GM18870 (cell line): ENCODE results near the gene FBN3.
"Not testable (repeated sequence)": the region's sequence is repeated elsewhere in the genome, so short reads cannot be mapped to it uniquely, and the experiment has no call there.

Source experiments
- ATAC-seq: cut with Tn5 transposase; IDR thresholded peaks from one replicate; pipeline ENCODE4 v1.9.1; 2021; ENCODE audit warnings: moderate library complexity; ENCODE audit not compliant: unreplicated experiment

Gene FBN3

DNA sequence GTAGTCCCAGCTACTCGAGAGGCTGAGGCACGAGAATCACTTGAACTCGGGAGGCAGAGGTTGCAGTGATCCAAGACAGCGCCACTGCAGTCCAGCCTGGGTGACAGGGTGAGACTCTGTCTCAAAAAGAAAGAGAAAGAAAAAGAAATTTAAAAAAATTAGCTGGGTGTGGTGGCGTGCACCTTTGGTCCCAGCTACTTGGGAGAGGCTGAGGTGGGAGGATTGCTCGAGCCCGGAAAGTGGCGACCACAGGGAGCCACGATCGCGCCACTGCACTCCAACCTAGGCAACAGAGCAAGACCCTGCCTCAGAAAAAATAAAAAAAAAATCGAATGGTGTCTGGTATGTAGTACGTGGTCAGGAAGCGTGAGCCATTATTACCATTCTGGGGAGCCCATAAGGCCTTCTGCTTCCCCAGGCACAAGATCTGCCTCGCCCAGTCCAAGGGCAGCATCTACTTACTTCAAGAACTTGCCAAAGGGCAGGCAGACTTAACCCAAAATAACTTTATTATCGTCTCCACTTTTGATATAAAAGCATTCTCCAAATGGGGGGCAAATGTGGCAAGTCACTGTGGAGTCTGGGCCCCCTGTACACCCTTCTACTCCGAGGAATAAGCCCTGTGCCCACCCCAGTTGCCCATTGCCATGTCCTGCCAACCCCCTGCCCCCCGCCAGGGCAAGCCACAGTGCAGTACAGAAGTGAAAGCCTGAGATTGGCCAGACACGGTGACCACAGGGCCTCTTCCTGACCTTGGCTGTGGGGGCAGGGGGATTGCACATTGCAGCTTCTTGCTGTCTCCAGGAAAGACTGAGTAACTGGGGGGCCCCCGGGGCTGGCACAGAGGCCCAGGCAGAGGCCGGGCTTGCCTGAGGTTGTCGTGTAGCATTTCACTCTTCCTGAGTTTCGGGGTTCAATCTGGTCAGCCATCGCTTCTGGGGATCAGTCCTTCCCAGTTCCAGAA, 84.2 kb downstream of the FBN3 start:
- no peak for ATAC-seq

DNA sequence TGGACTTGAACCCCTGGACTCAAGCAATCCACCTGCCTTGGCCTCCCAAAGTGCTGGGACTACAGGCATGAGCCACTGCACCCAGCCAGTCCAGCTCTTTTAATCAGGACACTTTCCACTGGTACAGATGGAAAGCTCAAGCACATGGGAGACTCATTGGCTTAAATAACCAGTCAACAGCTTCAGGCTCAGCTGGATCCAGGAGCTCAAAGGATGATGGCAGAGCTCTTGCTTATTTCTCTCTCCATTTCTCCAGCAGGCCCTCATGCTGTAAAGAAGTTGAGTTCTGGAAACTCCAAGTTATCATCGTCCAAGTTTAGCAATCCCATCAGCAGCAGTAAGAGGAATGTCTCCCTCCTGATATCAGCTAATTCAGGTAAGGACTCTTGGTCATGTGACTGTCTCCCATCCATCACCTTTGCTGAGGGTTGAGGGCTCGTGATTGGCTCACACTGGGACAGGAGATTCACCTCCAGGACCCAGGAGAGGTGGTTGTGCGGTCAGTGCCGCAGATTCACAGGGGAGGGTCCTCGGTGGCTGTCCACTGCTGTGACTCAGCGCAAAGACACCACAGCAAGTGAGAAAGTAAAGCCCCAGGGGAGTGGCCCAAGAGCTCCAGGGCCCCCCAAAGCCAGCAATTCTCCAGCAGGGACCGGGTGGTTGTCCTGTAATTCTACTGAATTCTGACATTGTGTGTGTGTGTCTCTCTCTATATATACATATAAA, 91.7 kb downstream of the FBN3 start:
- ATAC-seq = no peak

DNA sequence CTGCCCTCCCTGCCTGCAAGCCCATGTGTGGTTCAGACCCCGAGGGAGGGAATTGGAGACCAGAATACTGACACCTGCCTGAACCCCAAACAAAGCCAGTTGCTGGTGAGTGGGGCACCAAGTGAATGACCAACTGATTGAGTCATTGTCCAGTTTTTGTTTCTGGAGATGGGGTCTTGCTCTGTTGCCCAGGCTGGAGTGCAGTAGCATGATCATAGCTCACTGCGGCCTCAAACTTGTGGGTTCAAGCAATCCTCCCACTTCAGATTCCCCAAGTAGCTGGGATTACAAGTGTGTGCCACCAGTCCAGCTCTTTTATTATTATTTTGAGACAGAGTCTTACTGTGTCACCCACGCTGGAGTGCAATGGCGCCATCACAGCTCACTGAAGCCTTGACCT, 92.9 kb downstream of the FBN3 start:
- no peak for ATAC-seq

DNA sequence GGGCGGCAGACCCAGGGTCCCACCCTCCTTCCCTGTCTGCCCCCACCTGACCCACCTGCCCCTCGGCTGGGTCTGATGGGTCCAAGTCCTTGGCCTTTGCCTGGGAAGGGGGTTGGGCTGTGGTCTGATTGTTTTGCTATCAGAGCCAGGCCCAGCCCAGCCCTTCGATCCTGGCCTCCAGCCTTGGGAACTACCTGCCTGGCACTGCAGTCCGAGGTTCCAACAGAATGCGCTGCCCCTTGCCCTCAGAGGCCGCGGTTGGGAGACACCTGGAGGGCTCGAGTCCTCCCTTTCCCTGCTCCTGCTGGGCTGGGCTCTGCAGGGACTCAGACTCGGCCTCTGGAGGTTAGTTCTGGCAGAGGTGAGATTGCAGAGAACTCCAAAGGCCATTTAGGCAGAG, 95.2 kb downstream of the FBN3 start:
- ATAC-seq = no peak

DNA sequence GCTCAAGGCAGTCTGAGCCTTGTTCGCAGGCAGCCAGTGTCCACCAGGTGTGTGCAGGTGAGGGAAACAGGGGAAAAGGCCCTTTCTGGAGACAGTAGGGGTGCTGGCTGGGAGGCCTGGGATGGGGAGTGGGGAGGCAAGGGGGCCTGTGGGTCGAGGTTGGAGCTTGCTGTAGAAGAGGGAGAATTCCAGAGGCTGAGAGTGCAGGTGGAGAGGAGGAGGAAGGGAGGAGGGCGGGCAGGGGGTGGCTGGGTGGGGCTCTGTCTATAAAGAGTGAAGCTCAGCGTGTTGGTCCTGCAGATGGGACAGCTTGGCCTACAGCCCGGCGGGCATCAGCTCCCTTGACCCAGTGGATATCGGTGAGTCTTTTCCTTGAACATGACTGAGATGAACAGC, 96.9 kb downstream of the FBN3 start, which contains the start of gene CCL25:
TSS of gene CCL25 (plus strand) at position 297 of the 396 bp plus-strand sequence. CDS start 290 bp downstream, outside the sequence.
- no peak for ATAC-seq

DNA sequence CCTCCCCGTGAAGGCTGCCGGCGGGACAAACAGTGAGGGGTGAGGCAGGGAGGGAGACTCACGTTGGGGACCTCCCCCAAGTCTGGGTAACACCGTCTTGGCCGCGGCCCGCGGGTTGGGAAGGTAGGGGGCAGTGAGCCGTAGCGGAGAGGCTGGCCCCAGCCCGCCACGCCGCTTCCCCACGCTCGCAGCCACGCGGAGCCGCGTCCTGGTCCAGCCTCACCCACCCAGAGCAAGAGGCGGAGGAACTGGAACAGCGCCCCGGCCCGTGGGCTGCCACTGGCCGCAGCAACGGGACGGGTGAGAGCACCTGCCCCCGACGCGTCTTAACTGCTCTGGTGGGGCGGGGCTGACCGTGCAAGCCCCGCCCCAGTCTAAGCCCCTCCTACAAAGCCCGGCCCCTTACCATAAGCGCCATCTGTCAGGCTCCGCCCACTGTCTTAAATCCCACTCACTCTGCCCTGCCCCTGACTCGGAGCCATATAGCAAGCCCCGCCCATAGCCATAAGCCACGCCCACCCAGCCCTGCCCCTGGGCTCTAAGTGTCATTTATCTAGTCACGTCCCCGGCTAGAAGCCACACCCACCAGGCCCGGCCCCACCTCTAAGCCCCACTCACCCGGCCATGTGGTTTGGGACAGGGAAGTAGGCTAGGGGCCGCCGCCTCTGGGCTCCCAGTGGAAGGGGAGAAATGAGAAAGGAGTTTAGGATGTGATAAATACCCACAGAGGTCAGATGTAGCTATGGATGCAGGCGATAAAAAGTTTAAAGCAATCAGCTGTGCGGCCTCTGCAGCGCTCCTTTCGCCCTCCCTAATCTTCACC, 98.9 kb downstream of the FBN3 start:
- ATAC-seq = peak; percentile 55

DNA sequence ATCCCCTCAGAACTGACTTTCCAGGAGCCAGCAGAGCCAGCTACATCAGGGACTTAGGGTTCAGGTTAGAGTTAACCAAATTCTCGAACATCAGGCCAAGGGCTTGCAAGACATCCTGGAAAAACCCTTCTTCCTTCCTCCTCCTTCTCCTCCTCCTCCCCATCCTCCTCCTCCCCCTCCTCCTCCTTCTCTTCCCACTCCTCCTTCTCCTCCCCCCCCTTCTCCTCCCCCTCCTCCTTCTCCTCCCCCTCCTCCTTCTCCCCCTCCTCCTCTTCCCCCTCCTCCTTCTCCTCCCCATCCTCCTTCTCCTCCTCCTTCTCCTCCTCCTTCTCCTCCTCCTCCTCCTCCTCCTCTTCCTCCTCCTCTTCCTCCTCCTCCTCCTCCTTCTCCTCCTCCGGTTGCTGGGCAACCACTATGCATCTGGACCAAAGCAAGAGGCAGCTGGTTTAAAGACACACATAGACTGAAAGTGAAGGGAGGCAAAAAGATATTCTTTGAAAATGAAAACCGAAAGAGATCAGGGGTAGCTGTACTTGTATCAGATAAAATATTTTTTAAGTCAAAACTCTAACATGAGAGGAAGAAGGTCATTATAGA, 102.7 kb downstream of the FBN3 start:
- ATAC-seq = no peak

DNA sequence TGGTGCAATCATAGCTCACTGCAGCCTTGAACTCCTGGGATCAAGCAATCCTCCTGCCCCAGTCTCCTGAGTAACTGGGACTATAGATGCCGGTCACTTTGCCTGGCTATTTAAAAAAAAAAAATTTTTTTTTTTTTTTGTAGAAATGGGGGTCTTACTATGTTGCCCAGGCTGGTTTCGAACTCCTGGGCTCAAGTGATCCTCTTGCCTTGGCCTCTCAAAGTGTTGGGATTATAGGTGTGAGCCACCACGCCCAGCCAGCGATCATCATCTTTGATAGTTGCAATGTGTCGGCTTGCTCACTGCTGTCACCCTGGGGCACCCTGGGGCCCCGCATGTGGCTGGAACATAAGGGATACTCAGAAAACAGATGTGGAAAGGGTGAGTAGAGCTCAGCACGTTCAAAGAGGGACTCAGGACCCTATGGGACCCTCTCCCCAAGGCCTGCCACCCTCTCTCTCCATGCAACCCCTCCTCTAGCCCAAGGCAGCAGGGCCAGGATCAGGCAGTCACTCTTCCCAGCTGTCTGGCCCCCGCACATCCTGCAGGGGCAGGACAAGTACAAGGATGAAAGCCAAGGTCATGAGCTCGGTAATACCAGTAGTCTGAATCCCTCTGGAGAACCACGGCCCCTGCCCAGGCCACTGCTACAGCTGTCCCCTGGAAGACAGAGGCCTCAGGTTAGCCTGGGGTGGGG, 103.4 kb downstream of the FBN3 start:
- ATAC-seq = no peak

DNA sequence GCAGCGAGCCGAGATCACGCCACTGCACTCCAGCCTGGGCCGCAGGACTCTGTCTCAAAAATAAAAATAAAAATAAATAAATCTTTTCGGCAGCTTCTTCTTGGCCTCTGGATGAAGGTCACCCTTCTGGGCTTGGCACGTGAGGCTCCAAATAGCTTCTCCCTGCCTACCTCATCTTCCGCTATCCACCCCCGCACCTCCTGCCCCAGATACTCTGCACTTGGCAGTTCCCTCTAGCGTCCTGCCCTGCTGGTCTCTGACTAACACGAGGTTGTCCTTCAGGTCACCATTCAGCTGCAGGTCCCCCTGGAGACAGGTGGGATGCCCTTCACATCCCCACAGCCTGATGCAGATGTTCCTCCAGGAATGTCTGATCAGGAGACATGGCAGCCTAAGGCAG, 105.4 kb downstream of the FBN3 start:
- ATAC-seq = no peak

DNA sequence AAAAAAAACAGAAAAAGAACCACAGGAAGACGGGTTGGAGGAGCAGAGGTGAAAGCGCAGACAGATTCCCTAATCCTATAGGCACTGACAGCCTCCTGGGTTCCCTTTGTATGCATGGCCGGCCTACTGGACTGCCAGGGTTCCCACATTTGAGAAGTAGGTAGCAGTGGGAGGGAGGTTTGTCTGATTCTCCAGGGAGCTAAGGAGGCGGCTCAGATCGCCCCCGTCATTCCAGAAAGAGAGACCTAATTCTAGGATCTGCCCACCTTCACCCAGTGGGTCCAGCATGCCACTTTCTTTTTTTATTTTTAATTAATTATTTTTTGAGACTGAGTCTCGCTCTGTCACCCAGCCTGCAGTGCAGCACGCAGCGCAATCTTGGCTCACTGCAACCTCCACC, 106.5 kb downstream of the FBN3 start:
- ATAC-seq = no peak

DNA sequence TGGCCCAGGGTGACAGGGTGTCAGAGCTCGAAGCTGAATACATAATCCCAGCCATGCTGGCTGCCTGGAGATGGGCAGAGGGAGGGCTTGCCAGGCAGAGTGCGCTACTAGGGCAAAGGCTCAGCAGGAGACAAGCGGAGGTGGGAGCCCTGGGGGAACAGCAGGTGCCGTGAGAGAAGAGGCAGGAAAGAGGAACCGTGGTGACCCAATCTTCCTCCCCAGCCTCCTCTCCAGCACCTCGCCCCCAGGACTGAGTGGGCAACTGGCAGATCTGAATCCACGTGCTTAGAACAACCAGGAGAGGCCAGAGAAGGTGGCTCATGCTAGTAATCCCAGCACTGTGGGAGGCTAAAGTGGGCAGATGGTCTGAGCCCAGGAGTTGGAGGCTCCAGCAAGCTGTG, 107.9 kb downstream of the FBN3 start:
- ATAC-seq = no peak

DNA sequence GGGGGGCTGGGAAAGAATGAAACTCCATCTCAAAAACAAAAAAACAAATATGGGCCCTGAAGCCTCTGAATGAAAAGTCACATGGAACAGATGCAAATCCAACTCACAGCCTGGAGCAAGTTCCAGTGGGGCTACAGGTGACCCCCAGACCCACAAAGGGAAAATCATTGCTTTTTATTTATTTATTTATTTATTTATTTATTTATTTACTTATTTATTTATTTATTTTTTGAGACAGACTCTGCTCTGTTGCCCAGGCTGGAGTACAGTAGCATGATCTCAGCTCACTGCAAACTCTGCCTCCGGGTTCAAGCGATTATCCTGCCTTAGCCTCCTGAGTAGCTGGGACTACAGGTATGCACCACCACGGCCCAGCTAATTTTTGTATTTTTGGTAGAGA, 110.2 kb downstream of the FBN3 start:
- no peak for ATAC-seq

DNA sequence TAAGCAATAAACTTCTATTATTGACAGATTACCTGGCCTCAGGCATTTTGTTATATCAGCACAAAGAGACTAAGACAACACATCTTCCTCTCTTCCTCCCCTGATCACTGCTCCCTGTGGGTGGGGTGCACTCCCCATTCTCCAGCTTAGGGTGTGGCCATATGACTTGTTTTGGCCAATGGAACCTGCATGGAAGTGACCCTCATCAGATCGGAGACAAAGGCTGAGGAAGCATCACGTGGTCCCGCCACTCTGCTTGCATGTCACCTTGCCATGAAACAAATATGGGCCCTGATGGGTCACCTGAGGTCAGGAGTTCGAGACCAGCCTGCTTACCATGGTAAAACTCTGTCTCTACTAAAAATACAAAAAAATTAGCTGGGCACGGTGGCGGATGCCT, 110.6 kb downstream of the FBN3 start:
- ATAC-seq = no peak

DNA sequence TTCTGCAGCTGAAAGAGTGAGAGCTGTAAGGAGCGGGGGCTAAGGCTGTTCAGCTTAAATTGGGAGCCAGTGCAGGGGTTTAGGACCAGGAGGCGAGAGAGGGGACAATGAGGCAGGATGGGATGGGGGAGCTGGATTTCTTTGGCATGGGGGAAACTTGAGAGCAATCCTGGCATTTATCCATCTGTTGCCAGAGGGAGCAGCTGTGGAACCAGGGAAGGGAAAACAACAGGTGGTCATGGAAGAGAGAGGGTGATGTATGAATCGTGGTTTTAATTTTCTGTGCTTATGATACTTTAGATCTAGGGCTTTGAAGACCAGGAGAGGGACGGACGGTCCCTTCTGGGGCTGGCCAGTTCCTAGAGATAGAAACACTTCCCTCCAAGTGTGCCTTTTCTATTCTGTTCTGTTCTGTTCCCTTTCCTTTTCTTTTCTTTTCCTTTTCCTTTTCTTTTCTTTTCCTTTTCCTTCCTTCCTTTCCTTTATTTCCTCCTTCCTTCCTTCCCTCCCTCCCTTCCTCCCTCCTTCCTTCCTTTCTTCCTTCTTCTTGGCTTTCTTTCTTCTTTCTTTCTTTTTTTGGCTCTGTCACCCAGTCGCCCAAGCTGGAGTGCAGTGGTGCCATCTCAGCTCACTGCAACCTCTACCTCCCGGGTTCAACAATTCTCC, 112.8 kb downstream of the FBN3 start:
- no peak for ATAC-seq

DNA sequence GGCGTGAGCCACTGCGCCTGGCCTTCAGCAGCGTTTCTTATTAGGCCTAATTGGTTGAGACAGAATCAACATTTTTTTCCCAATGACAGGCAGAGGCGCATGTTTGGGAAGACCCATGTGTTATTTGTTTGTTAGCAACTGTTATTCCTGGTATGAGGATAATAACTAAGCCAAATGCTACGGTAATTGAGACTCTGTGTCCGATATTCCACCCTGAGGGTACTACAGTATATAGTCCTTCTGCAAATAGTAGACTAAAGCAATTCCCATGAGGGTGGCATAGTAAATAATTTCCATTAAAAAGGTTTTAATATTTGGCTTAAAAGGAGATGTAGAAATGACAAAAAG, 115.2 kb downstream of the FBN3 start:
- no peak for ATAC-seq

DNA sequence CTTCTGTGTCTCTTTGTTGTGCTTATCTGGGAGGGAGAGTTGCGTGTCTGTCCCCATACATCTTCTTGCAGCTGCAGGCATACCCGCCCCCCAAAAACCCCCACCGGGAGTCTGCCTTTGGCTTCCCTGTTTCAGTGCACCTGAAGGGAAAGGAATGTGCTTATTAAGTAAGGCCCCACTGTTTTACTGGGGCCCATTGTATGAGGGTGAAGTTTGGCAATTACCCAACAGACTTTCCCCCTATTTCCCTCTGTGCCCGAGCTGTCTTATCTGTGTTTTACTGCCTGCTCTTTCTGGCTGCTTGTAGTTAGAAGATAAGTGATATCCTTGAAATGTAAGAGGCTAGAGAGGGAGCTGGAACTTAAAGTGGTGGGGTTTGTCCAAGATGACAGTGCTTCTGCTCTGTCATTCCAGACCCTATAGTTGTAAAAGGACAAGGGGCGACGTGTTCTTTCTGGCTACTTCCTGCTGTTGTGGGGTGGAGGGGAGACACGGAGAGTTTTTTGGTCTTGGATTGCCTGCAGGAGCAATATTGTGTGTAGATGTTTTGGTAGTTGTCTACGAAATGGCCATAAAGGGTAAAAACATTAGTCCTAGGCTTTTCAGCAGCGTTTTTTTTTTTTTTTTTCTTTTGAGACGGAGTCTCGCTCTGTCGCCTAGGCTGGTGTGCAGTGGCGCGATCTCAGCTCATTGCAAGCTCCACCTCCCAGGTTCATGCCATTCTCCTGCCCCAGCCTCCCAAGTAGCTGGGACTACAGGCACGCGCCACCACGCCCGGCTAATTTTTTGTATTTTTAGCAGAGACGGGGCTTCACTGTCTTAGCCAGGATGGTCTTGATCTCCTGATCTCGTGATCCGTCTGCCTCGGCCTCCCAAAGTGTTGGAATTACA, 115.9 kb downstream of the FBN3 start:
- not testable (repeated sequence) for ATAC-seq

DNA sequence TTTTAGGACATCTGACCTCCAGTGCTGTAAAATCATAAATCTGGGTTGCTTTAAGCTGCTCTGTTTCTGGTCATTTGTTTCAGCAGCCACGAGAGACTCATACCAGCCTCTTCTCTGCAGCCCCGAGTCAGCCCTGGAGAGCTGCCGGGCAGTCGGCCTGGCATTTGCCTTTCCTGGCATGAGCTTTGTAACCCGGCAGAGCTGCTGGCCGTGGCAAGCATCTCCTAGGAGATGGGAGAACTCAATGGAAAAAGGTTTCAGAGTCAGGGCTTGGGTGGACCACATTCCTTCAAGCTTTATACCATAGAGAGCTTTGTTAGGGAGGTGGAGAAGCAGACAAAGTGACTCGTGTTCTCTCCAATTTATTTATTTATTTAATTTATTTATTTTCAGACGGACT, 118.4 kb downstream of the FBN3 start:
- no peak for ATAC-seq

DNA sequence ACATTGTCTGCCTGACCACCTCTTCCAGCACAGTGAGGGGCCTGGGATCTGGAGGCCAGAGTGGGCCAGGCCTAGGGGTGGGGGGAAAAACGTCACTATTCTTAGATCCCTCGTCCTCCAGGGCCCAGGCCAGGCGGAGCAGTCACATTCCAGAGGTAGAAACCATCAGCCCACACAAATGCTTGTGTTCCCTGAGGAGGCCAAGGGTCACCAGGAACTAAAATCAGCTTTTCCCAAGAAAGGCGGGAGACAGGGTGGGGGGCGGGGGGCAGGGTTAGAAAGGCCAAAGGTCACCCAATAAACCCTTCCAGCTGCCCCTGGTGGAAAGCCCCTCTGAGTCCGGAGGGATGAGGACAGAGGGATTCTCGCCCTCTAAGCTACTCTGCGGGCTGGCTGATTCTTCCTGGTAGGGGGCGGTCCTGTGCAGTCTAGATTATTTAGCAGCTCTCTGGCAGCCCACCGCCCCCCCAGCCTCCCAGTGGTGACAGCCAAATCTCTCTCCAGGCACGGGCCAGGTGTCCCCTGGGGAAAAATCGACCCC, 120.4 kb downstream of the FBN3 start:
- ATAC-seq = no peak

DNA sequence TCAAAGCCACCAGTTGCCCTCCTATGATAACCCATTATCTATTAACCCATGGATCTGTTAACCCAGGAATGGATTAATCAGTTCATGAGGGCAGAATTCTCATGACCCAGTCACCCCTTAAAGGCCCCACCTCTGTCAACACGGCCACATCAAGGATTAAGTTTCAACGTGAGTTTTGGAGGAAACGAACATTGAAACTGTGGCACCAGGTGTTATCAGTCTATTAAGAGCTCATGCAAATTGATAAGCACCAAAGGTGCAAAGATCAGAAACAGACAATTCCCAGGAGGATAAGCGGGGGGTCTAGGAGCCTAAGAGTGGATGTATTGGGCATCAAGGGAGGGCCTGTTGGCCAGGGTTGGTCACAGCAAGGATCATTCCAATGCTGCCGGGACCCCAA, 124.1 kb downstream of the FBN3 start:
- ATAC-seq = no peak
